ENCODE data around the gene FAM193B.

DNA sequence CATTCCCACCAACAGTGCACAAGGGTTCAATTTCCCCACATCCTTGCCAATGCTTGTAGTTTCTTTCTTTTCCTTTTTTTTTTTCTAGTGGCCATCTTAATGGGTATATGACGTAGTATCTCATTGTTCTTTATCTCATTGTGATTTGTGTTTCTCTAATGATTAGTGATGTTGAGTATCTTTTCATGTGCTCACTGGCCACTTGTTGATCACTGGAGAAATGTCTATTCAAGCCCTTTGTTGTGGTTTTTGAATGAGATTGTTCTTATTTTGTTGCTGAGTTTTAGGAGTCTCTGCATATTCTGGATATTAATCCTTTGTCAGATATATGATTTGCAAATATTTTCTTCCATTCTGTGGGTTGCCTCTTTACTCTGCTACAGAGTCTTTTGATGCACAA is 36.0 kb upstream of the FAM193B start:
- no peak for TF ChIP-seq TAF1 (IDR thresholded peaks at IDR 0.05; ENCODE audit: low read depth, low read length)
- TF ChIP-seq POLR2A (IDR thresholded peaks at IDR 0.05; ENCODE audit: low read depth, low read length) = no peak
- no peak for TF ChIP-seq POLR2AphosphoS5 (IDR thresholded peaks at IDR 0.05; ENCODE audit: low read depth, low read length)

Data from GM12891 (cell line).